Amniotic stem cell (primary cell): Measurements from ENCODE around the gene DSC1.
"Not testable (repeated sequence)": the region's sequence is repeated elsewhere in the genome, so short reads cannot be mapped to it uniquely, and the experiment has no call there.

Experiments used
- DNase-seq: peaks from one replicate; lab custom pipeline; 2025; lab: John Stamatoyannopoulos, UW

Gene DSC1

DNA sequence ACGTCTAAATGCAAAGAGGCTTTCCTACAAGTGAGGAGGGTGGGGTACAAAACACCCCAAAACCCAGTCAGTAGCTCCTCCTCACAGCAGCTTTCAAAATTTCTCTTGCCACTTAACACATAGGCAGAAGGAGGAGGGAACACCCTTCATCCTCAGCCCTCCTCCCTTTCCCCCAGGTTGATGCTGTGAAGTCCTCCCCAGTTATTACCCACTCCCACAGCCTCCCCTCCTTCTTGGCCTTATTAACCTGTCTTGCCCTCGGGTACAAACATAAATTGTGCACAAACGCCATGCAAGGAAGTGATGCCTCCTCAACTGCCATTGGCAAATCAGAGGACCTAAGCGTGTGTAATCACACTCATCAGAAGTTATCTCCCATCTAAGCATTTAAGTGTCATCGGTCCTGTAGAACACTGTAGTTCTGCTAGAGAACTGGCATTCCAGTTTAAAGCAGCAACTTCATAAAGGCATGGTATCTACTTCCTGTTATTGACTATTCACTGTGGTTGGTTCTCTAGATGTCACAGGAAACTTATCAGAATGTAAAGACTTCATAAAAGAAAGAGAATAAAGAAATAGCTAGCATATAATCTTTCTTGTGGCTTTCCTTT lies at the start of gene DSC1:
DSC1 (minus strand) TSS at position 32 of the 611 bp plus-strand sequence. CDS start 262 bp downstream, outside the sequence.
- no peak for DNase-seq

GRCh38 chr18:31211047-31211446 lies 48.4 kb upstream of the DSC1 start:
- no peak for DNase-seq

DNA sequence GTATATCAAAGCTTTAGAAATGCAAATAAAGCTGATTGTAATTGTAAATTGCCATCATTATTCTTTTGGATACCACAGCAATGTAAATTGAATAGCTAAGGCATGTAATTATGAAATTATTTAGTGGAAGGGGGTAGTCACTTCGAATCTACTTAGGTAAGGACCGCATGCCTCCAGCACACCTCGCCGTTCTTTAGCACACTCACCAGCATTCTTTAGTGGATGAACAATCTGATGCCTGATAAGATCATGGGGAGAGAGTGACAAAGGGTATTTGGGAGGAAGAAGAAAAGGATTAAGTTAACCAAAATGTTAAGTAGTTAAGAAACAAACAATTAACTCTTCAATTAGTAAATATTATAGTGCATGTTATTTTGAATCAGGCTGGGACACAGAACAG lies 46.4 kb upstream of the DSC1 start:
- no peak for DNase-seq

DNA sequence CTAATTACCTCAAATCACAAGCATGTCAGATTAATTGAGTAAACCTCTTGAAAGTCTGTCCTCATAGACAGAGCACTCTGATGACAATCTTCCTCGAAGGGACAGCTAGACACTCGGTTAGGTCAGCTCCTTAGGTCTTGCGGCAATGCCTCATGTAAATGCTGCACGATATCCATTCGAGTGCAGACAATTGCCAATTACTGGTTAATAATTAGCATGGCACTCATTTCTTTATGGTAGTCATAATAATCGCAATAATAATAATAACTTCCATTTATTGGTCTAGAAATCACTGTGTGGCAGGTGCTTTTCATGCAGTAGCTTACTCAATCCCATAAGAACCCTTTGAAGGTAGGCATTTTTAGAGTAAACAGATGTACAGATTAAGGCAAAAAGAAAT lies 44.7 kb upstream of the DSC1 start:
- no peak for DNase-seq

DNA sequence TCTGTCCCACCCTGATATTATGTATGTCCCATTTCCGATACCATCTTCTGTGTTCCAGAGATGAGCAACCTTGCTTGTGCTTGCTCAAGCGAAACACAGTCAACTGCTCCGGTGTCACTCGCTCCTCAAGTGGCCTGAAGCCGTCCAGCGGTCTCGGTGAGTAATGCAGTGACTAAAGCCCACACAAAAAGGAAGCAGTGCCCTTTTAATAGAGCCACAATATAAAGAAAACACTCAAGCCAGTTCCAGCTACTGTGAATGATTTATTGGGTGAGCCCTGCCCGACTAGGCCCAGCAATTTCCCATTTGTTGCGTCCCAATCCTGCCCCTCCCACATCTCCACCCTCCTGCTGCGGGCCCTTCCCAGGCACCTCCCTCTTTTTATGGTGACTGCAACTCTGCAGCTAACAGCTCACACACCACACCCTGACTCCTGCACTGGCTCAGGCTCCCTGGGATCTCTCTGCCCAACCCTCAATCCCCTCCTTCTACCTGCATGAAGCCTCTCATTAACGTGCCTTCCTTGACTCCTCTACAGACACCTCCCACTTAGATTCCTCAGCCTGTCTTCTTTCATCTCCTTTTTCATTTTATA lies 44.2 kb upstream of the DSC1 start:
- DNase-seq = no peak

- no peak for DNase-seq
Observed at GRCh38 chr18:31206071-31206470, 43.4 kb upstream of the DSC1 start.

GRCh38 chr18:31205273-31205672 lies 42.6 kb upstream of the DSC1 start:
- no peak for DNase-seq

- DNase-seq = no peak
Observed at GRCh38 chr18:31204833-31205232, 42.2 kb upstream of the DSC1 start.

DNA sequence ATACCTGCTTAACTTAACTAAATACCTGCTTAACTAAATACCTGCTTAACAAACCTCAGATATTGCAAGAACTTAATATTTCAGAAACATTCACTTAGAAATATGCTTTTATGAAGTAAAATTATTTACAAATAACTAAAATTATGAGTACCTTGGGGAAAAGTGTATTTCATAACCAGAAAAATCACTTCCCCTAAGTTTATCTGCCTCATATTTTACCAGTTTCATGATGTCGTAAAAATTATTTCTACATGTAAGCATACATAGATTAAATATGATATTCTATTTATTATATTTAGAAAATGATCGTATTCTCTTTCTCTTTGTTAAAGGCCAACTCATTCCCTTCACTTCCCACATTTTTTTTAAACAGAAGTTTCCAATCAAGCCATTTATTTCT lies 41.5 kb upstream of the DSC1 start:
- DNase-seq = no peak

- DNase-seq = no peak
Observed at GRCh38 chr18:31203794-31204148, 41.1 kb upstream of the DSC1 start.

- DNase-seq = no peak
Observed at GRCh38 chr18:31203096-31203793, 40.6 kb upstream of the DSC1 start.

- no peak for DNase-seq
Observed at GRCh38 chr18:31199190-31199769, 36.6 kb upstream of the DSC1 start.

DNA sequence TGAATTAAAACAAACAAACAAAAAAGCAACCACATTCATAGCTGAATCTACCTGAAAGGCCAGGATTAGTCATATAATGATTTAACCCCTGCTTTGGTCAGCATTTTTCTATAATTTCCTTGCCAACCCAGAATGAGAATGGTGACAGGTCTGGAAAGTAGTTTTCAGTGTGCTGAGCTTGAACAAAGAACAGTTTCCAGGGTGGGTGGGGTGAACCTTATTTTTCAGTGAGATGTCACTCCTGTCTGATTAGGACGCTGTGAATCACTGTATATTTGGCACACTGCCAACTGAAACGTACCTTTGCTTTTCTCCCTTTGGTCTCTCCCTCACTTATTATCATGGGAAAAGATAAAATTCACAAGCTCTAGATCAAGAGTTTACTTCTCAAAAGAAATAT lies 35.0 kb upstream of the DSC1 start:
- DNase-seq = no peak

DNA sequence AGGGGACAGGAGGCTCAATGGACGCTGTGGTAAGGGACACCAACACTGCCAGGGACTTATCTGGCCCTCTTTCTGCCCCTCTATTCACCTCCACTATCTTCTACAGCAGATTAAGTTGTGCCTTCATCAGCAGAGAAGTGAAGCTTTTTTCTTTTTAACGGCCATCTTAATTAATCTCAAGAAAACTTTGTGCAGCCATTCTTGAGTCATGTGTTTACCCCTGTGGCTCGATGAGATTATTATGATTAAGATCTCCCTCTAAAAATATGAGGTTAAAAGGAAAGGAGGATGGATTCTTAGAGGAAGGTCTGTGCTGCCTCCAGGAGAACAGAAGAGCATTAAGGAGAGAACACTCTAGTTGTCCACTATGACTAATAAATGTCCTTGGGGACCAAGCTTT lies 32.4 kb upstream of the DSC1 start:
- DNase-seq = no peak

DNA sequence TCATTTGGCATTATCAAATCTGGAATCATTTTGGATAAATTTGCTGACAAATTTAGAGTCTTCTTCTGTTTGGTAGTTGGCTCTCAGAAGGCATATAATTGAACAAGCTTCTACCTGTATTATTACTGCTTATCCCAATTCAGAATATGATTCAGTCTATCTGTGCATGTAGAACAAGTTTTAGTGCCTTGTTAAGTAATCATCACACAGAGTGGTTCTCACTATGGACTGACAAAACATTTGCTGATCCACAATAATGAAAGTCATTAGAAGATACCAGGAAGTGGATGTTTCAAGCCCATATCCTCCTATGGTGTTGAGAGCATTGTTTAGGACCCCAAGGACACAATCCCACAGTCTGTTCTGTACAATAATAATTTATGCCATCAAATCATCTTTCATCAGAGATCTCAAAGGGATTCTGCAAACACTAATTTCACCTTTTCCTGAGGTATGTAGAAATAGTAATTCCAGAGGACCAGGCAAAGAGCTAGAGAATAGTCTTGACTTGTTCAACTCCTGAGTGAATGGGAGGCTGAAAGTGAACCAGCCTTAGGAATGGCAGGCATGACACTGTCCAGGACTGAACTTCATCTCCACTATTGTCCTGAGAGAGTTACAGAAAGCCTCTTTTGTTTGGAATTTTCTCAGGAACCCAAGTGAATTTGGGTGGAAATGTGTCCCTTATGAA lies 29.6 kb upstream of the DSC1 start:
- no peak for DNase-seq

GRCh38 chr18:31190919-31191318 lies 28.3 kb upstream of the DSC1 start:
- DNase-seq = no peak

GRCh38 chr18:31189757-31190156 lies 27.1 kb upstream of the DSC1 start:
- no peak for DNase-seq

DNA sequence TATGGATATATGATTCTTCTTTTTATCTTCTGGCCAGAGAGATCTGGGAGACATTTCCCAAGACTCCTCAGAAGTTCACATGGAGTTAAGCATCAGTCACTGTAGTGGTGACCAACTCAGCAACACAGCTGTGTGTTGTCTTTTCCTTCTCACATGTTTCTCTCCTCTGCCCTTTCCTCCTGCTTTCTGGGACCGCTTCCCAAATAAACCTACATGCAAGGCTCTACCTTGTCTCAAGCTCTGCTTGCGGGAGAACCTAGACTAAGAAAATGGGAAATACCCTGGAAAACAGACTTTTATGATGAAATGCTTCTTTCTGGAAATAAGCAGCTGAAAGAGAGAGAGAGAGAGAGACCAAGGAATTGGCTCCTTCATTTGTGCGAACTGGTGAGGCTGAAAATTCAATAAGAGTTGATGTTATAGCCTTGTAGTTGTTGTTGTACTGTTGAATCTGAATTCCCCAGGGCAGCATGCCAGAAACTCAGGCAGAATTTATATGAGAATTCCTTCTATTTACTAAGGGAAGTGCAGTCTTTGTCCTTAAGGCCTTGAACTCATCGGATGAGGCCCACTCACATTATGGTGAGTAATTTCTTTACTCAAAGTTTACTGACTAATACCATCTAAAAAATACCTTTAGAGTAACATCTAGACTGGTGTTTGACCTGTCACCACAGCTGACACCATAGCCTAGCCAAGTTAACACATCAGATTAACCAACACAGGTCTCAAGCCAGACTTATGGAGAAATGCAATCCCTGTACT lies 22.7 kb upstream of the DSC1 start:
- DNase-seq = no peak

- no peak for DNase-seq
Observed at GRCh38 chr18:31183302-31183701, 20.6 kb upstream of the DSC1 start.

GRCh38 chr18:31177369-31177768 lies 14.7 kb upstream of the DSC1 start:
- DNase-seq = not testable (repeated sequence)

DNA sequence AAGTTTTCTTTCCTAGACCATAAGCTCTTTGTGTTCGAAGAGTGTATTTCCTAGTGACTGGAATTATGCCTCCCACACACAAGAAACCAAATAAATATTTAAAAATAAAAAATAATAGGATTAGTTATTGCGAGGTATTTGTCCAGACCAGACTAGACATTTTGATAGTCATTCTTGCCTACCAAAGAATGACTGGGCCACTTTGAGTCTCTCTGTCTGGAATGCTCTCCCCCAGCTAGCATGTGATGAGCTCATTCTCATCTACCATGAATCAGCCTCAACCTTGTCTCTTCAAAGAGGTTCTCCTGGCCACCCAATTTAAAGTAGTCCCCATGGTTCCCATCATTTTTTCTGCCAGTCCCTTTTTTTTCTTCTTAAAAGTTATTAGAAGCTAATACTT lies 13.9 kb upstream of the DSC1 start:
- no peak for DNase-seq
